Tongue (tissue), 2 donors: ENCODE measurements around the gene FBN1. TPM values are rescaled to one million over a fixed set of nuclear protein-coding genes. Genes with fewer than 3 reads are reported as not detected.

Experiments
- DNase-seq: peaks from one replicate; pipeline ENCODE4 v3.0.0-alpha.2; 2015
- total RNA-seq: library from RNA; depleted of rRNA; stranded (reverse); fragments of >200 nt; gene quantifications from one replicate; pipeline ENCODE4 v1.2.3, GENCODE V29; 2014

Gene FBN1
- 411 TPM for total RNA-seq

DNA sequence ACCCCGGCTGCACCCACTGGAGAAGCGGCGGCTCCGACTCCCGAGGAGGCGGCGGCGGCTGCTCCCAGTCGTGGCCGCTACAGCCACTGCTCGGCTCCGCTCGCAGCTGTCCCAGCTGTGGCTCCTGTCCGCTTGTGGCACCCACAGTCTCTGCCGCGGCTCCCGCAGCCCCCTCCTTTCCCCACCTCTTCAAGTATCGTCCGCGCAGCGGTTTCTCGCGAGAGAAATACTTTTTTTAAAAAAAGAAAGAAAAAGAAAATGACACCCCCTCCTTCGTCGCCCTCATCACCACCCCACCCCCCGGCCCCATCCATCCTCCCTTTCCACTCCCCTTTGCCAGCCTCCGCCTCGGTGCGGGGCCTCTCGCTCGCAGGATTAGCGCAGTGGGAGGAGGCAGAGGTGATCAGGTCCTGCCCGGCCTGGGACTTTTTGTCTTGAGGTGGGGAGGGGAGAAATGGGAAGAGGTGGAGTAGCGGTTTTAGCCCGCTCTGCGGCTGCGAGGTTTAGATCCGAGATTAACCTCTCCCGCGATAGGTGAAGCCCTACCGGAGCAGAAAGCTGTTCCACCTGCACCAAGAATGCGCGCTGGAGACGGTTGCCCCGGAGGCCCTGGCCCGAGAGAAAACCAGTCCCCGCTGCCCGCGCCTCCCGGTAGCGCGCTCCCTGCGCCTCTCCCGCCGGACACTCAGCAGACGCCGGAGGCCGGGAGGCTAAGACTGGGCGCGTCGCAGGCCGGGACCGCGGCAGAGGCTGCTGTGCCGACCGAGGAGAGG, at the start of gene FBN1:
Gene FBN1, minus strand, starts transcription at position 152 of the 773 bp plus-strand sequence. CDS start 940 bp downstream, outside the sequence.
- DNase-seq, result peak; percentile 97

DNA sequence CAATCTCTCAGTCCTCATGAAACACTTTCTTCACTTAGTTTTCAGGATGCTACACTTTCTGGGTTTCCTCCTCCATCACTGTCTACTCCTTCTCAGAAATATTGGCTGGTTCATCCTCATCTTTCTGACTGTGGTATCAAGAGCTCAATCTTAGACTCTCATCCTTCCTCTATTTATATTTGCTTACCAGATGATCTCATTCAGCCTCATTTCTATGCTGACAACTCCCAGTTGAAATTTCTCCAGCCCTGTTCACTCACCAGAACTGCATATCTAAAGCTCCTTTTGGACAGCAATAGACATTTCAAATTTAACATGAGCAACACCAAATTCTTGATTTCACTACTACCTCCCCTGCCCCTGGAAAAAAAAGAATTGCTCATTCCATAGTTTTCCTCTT, 48.0 kb upstream of the FBN1 start:
- no peak for DNase-seq

DNA sequence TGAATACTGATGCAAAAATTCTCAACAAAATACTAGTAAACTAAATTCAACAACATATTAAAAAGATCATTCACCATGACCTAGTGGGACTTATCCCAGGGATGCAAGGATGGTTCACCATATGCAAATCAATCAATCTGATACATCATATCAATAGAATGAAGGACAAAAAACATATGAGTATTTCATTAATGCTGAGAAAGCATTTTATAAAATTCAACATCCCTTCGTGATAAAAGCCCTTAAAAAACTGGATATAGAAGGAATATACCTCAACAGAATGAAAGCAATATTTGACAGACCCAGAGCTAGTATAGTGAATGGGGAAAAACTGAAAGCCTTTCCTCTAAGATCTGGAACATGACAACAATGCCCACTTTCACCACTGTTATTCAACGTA, 43.0 kb upstream of the FBN1 start:
- no peak for DNase-seq

DNA sequence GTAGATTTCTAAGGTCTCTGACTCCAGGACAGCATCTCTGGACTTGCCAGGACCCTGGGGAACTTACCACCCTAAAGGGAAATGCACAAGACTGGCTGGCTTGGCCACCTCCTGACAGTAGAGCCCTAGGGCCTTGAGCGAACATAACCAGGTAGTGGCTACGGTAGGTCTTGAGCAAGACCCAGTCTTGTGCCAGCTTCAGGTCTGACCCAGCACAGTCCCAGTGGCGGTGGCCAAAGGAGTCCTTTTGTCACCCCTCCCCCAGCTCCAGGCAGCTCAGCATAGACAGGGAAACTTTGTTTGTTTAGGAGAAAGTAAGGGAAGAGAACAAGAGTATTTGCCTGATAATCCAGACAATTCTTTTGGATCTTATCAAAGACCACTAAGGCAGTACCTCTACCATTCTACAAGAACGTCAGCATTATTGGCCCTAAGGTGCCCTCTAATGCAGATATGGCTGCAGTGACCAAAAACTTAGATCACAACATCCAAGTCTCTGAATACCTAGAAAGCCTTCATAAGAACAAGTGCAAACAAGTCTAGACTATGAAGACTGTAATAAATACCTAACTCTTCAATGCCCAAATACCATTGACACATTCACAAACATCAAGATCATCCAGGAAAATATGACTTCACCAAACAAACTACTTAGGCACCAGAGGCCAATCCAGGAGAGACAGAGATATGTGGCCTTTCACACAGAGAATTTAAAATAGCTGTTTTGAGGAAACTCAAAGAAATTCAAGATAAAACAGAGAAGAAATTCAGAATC, 38.7 kb upstream of the FBN1 start:
- DNase-seq, result no peak

DNA sequence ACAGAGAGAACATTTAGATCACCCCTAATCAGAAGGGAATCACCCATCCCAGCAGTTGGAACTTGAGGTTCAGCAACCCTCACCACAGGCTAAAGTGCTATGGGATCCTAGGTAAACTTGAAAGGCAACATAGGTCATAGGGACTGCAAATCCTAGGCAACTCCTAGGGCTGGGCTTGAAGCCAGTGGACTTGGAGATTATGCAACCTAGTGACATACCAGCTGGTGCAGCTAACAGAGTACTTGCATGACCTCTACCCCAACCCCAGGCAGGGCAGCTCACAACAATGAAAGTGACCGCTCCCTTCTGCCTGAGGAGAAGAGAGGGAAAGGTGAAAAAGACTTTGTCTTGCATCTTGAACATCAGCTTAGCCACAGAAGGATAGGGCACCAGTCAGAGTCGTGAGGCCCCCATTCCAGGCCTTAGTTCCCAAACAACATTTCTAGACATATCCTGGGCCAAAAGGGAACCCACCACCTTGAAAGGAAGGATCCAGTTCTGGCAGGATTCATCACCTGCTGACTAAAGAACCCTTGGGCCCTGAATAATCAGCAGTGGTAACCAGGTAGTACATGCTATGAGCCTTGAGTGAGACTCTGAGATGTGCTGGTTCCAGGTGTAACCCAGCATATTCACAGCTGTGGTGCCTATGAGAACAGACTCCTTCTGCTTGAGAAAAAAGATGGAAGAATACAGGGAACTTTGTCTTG, 37.6 kb upstream of the FBN1 start:
- no peak for DNase-seq

DNA sequence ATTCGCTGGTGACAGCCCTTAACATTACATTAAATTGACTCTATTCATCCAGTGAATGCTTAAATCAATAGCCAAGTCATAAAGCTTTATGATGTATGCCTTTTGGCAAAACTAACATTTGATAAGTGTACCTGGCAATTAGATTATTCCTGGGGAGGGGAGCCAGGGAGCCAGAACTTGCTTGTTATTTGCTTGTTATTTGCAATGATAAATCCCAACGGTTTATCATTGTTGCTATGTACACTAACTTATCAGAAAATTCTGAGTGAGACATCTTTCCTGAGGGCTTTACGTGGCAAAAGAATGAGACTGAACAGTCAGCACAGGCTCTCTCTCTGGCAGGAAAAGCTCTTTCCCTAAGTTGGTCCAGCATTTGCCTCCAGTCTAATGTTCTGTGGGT, 35.8 kb upstream of the FBN1 start:
- DNase-seq, result no peak

DNA sequence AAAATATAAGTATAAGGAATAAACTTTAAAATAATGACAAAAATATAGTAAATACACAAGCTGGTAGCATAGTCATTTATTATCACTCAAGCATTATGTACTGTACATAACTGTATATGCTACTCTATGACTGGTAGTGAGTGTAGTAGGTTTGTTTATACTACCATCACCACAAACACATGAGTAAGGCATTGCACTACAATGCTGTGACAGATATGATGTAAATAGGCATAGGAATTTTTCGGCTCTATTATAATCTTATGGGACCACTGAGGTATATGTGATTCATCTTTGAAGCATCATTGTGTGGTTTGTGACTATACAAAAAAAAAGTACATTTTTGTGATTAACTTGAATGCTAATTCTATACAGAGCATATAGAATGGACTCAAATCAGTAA, 35.3 kb upstream of the FBN1 start:
- no peak for DNase-seq

DNA sequence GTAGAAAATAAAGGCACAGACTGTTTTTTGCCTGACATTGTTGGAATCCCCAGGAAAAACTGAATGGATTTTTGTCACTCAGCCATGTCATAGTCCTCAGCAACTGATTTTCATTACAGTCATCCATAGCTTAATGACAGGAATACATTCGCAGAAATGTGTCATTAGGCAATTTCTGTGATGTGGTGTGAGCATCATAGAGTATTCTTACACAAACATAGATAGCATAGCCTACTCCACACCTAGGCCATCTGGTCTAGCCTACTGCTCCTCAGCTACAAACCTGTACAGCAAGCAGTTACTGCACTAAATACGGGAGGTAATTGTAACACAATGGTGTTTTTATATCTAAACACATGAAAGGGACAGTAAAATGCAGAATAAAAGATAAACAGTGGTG, 34.4 kb upstream of the FBN1 start:
- no peak for DNase-seq

DNA sequence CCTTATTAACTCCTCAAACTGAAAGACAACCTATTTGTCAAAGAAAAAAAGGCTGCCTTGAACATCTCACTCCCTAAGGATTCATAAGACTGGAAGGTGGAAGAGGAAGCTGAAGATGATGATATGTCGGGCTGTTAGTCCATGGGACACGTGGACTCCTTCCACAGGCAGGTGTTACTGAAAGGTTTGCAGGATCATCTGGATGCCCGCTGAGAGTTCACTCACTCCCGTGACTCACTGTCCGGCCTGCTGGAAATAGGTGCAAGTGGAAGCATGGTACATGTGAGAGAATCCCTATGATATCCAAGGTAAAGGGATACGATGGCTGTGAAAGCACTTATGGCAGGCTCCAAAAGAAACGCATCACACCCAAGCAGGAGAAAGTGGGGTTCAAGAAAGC, 33.3 kb upstream of the FBN1 start:
- DNase-seq, result no peak

DNA sequence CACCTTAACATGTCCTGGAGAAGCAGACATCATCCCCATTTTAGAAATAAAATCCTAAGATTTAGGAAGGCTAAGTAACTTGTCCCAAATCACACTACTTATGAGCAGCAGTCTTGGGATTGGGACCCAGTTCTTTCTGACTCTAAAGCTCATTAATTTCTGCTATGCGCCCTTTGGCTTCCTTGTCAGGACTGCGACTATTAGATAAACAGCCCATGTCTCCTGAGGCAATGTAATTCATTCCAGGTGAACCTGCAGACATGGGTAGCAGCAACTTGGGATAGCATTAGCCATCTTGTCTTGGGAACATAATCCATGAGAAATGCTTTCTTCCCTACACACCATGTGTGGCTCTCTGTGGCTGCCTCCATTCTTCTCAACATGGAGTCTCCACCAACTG, 32.3 kb upstream of the FBN1 start:
- DNase-seq, result no peak

DNA sequence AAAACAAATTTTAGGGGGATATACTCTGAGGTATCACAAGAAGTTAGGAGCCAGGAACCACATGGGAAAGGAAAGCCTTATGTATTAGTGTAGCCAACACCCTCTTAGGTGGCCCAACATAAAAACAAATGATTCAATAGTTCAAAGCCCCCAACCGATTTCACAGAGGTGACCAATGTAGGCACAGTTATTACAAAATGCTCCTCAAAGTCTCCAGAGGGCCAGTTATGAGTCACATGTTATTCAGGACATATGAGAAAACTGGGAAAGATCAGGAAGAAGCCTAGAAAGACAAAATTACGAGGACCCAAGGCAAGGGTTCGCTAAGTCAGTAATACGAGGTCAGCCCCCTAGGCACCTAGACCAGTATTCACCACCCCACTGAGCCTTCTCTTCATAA, 29.9 kb upstream of the FBN1 start:
- no peak for DNase-seq

DNA sequence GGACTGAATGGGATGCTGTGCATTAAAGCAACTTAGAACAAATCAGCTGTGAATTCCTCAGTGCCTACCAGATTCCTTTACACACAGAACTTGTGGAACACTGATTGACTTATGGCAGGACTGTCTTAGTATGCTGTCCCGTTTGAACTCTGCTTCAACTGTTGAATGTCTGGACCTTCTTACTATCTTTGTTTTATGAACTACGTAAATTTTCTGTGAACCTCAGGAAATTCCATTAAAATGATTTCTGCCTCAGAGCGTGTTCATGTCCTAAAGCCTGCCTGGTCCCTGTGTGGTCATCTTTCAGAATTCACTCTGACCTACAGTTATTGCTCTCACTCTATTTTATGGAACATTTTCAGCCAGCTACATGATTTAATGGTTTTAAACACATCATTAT, 29.4 kb upstream of the FBN1 start:
- DNase-seq, result no peak

DNA sequence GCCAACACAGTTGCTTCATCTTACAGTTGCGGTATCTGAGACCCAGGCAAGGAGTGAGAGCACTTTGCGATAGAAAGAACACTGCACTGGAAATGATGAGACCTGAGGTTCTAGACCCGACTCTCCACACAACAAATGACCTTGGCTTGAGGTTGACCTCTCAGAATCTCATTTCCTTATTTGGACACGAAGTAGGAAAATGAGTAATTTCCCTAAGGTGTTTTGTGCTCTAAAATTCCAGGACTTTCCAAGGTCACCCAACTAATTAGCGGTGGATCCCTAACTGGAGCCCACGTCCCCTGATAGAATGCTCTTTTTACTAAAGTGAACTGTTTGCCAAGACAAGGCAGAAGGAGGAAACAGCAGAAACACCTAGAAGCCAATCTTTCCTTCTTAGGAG, 26.7 kb upstream of the FBN1 start:
- no peak for DNase-seq

DNA sequence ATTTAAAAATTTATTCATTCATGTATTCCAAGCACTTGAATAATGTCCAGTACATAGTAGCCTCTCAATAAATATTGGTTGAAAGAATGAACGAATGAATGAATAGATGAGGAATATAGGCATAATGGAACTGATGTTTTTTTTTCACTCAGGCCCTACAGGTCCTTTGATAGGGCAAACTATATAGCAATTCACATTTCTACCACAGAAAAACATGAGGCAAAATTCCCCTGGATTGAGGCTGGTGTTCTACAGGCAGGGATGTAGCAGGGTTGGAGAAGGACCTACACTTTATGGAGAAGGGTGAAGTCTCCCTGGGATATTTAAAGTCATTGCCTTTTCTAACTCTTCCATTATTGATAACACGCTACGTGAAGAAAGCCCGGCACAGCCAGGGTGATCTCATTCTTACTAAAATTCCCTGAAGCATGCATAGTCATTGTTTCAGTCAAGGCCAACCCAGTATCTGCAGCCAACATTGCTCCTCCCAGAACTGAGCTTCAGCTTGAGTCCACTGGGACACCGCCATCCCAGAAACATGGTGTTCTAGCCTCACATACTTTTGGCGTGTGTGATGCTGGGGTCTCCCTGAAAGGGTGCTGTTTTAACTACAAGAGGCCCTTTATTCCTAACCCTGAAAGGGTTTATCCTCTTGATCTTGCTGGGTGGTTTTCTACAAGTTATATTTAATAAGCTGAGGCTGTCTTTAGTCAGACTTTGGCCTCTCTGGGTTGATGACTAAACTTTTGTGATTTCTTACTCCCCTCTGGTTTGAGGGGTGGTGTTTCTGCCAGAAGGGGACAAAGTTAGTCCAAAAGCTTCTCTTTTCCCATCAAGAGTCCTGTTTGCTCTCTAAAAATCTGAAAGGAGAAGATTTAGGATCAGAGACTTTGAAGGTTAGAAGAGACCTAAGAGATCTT, 25.9 kb upstream of the FBN1 start:
- DNase-seq, result peak; percentile 37

DNA sequence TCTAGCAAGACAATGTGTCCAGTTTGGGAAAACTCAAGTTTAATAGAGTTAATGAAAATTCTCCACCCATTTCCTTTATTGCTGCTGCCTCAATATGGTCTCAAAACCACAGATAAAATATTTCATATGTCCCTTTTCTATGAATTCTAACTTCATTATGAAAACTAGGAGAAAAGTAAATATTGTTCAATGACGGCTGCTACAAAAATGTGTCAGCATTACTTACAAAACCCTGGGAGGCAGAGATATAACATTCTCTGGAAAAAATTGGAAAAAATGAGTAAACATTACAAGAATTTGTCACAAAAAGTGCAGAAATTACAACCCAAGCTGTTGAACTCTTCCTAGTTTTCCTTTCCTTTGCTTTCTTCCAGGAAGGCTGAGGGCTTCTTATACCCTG, 22.2 kb upstream of the FBN1 start:
- DNase-seq, result no peak

DNA sequence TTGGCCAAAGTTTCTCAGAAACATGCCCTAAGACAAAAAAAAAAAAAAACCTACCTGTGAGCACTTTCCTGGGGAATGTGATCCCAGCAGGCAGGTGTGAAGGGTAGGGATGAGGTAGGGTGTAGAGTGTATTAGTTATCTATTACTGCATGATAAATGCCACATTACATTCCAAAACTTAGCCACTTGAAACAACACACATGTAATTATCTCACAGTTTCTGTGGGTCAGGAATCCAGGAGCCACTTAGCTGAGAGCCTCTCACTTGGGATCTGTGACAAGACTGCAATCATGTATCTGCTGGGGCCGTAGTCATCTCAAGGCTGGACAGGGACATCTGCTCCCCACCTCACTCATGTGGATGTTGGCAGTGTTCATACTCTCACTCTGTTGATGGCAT, 18.9 kb upstream of the FBN1 start:
- DNase-seq, result no peak

DNA sequence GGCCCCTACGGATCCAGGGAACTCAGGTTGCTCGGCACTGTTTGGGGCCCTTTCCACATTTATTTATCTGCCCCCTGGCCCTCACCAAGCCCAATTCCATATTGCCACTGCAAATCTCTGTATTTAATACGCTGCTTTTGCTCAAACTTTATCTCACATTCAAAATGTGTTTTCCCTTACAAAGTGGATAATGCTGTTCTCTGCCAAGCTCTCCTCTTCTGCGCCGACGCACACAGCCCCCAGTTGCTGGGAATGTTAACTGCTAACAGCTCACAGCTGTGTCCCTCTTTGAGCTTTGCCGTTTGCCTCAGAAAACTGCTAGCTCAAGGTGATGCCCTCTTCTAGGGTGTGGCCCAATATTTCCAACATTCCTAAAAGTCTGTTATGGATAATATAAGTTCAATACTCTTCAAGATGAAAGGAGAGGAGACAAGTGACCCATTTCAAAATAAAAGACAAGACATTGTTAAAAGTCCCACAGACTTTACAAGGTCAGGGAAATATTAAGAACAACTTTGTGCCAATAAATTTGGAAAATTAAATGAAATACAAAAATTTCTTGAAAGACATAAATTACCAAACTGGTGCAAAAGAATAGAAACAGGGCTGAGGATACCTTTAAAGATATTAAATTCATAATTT, 12.6 kb upstream of the FBN1 start:
- DNase-seq, result peak; percentile 56

DNA sequence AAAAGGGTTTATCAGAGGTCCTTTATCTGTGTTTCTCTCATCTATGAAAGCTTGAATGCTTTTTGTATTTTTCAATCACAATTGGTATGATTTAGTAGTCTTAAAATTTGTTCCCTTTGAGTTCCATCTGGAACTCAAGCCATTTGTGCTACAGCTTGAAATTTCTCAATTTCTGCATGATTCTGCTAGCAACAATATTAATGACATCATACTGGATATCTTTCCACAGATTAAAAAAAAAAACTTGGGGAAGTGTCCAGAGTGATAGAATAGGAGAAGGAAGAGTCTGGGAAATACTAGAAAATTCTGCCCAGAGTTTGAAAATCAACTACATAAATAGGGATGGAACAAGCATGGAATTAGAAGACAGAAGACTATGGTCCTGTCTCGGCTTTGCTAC, 9.3 kb upstream of the FBN1 start:
- no peak for DNase-seq

DNA sequence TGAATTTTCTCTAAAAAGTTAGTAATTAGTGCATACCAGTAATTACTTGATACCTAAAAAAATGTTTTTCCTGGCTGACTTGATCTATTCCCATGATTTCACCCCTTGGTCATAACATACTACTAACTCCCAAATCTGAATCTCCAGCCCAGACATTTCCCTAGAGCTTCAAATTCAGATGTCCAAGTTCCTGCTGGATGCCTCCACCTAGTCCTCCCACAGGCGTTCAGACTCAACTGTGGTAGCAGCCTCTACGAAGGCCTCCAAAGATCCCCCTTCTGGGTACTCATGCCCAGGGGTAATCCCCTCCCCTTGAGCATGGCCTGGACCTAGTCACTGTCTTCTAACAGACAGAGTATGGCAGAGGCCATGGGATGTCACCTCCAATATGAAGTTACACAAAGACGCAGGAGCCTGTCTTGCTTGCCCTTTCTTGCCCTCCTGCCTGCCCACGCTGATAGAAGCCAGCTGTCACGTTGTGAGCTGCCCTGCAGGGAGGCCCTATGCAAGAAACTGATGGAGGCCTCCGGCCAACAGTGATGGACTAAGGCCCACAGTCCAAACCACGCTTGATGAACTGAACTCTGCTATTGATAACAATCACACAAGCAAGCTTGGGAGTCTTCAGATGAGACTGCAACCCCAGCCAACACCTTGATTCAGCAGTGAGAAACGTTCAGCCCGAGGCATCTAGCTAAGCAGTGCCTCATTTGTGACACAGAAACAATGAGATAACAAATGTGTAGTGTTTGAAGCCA, 8.6 kb upstream of the FBN1 start:
- DNase-seq, result no peak

DNA sequence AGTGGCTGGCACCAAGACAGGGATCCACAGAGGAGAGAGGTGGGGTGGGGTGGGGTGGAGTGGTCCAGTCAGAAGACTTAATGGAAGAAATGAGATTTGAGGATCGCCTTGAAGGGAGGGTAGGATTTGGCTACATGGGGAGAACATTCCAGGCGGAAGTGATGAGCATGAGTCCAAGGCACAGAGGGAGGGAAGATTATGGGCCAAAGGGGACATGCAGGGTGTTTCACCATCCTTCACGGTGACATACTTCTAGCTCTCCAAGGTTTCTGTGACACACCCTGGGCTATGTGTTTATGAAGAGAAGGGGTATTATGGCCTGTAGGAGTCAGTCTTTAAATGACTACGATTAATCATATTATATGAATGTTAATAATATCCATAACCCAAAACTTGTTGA, 7.7 kb upstream of the FBN1 start:
- no peak for DNase-seq

DNA sequence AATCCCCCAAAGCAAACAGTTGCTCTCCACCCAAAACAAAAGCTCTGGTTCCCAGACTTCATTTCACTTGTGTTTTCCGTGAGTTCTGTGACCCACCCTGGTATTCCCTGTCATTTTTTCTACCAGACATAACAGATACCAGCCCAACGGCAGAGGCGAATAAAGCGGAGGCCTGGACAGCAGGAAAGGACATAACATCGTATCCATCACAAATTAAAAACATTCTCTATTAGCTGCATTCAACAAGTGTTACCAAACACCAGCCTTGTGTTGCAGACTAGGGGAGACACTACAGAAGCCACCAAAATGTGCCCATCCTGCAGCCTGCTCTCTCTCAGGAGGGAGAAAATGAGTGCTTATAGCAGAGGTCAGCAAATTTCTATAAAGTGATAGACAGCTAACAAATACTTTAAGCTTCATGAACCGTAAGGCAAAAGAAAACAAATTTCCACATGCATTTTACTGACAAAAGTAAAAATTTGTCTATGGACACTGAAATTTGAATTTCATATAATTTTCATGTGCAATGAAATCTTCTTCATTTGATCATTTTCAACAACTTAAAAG, 7.1 kb upstream of the FBN1 start:
- no peak for DNase-seq
